Left renal pelvis (tissue), 4 donors: Measurements from ENCODE around the gene ZNF532. TPM values are rescaled to one million over a fixed set of nuclear protein-coding genes. Genes with fewer than 3 reads are reported as not detected.

Source experiments
- DNase-seq, 4 donors: peaks; one replicate each; pipeline ENCODE4 v3.0.0-alpha.2; 2013; ENCODE audit warnings: low read depth in 4 of 4, low spot score in 3 of 4
- polyA plus RNA-seq, 4 donors: library from polyadenylated mRNA; unstranded; fragments of 120-200 nt; gene quantifications; one replicate each; pipeline ENCODE4 v1.2.1, GENCODE V29; 2013; ENCODE audit not compliant: insufficient read length in 4 of 4

Gene ZNF532
- polyA plus RNA-seq, 4 donors: 89.8 to 141 (median 102) TPM

DNA sequence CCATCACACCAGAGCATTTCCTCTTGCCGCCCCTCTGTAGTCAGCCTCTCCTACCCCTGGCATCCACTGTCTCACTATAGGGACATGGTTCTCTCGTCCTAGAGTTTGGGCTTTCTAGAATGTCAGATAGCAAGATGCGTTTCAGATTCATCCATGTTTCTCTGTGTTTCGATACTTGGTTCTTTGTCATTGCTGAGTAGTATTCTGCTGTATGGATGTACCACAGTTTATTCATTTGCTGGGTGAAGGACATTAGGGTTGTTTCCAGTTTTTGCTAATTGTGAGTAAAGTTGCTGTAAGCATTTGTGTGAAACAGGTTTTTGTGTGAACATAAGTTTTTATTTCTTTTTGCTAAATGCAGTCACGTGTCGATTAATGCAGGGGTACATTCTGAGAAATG, 3.8 kb downstream of the ZNF532 start:
- no peak for DNase-seq

DNA sequence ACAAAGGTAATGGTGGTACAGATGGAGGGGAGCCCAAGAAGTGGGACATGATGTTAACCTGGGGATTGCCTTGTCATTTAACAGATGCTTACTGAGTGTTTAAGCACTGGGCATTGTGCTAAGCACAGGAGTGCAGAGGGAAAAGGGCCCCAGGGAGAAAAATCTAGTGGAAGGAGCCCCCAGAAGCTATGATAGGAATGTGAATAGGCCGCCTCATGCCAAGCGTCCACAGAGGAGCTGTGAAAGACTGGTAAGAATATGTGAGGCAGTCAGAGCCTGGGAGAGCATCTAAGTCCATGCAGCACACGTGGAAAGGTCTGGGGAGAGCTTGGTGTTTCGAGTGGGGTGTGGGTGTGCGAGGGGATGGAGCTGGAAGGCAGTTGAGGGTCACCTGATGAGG, 5.5 kb downstream of the ZNF532 start:
- no peak for DNase-seq

- no peak for DNase-seq
These were observed 5.9 kb downstream of the ZNF532 start for GRCh38 chr18:58870621-58871020.

DNA sequence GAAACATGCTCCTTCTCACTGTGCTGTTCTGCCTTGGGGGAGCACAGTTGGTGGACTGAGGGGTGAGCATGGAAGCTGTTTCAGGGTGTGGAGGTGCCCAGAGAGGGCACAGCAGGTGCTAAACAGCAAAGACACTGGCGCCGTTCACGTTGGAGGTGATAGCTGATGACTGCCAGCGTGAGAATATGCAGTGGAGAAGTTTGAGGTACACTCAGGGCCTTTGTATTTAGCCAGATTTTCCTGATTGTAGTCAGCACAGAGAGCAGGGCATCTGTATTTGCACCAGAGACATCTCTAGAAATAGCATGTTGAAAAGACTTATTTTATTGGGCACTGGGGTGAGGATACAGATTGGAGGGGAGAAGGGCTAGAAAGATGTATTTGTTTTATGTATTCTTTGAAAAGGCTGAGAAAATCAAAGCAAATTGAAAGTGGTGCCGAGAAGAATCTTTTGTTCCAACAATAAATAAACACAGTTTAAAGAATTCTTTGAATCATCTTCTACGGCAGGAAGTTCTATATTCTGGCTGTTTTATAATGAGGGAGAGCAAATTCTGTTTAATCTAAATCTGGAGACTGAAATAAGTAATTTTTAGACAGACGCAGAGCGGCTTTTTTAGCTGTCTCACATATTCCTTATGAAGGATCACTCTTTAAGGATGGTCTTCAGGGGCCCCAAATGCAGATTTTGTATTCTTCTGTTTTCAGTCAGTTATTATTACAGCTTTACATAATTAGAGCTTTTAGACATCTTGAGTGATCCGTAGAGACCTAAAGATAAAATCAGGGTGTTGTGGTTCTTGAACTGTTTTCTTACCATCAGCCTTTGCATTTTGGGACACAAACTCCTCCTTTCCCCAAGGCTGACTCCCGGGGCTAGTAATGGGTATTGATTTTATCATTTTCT, 7.1 kb downstream of the ZNF532 start:
- no peak for DNase-seq

- no peak for DNase-seq
These were observed 14.0 kb downstream of the ZNF532 start for GRCh38 chr18:58878640-58879039.

- DNase-seq: no peak
These were observed 16.8 kb downstream of the ZNF532 start for GRCh38 chr18:58881477-58881876.

DNA sequence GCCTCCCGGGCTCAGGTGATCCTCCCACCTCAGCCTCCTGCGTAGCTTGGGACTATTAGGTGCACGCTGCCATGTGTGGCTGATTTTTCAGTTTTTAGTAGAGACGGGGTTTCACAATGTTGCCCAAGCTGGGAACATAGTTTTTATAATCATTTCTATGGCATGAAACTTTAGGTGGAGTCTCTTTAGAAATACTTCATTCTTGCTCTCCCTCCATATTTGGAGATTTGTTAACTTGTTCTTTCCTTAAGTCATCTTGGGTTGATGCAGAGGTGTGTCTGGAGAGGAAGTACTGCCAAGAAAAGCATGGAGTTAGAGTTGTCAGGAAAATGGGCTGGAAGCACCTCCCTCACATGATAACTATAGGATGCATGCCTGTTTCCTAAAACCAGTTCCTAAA, 17.4 kb downstream of the ZNF532 start:
- no peak for DNase-seq

DNA sequence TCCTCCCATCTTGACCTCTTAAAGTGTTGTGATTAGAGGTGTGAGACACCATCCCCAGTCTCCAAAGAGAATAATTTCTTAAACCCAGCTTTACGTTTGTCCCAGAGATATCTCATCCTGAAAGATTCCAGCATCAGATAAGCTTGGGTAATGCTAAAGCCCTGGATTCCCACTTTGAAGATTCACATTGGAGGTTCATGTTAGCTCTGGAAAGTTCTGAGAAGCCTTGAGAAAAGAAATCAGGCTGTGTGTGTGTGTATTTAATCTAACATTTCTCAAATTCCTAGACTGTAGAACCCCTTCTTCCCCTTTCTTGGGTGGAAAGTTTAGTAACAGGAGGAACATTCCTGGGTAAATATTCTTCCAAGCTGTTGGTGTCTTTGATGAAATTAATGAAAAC, 18.0 kb downstream of the ZNF532 start:
- DNase-seq: no peak

- no peak for DNase-seq
These were observed 20.0 kb downstream of the ZNF532 start for GRCh38 chr18:58884680-58885079.

- no peak for DNase-seq
These were observed 21.8 kb downstream of the ZNF532 start for GRCh38 chr18:58886431-58886830.

DNA sequence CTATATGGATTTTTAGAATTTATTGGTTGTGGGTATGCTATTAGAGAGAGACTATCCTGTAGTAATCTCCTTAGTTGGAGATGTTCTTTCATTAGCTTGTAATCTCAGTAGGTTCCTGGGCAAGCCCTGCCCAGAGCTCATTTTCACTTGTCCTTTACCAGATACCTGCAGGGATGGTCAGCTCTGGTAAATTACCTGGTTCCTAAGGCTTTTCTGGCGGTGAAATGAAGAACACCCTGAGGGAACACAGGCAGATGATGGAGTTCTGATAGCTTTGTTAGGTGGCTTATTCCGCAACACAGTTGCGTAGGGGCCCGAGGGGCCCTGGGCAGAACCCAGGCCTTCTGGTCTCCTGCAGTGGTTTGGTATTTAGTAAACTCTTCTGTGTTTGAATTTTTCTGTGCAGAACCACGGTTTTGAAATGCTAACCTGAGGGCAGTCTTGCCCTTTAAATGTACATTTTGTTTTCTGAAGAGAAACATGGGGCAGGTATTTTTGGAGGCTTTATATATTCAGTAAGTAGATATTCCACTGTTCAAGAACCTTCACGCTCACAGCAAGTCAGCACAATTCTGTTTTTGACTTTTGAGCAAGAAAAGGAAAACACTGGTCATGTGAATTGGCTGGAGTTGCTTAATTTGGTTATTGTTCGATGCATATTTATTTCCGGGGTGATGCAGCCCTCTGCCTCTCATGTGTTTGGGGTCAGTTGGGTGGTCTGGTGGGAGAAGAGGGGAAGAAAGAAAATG, 22.4 kb downstream of the ZNF532 start:
- DNase-seq: no peak

DNA sequence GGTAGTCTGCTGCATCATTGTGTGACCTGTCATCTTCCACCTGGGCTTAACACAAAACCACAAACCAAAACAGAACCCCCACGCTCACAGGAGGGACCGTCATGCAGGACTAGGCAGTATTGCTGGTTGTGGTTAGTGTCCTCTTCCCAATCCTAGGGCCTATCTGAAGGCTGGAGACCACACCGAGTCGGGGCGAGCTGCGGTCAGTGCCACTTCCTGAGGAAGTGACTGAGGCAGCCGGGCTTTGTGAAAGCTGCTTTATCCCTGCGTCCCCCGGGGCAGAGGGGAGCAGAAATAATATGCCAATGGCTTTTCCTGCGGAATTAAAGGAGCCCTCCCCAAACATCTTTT, 22.9 kb downstream of the ZNF532 start:
- no peak for DNase-seq

- no peak for DNase-seq
These were observed 27.1 kb downstream of the ZNF532 start for GRCh38 chr18:58891776-58892175.

DNA sequence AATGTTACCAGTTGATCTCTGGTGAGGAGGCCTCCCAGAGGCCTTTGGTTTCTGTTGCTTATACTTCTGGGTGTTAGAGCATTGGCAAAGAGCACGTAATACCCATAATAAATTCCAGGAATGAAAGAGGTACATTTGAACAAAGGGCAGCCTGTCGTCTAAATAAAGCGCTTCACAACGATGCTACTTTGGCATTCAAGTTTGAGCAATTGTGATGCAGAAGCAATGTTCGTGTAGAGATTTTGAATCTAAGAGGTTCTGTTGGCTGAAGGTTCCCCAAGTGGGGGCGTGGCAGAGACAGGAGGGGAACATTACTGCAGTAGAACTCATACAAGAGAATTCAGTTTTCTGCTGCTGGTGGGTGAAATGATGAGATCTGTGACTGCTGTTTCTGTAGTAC, 27.8 kb downstream of the ZNF532 start:
- DNase-seq: no peak

GRCh38 chr18:58893388-58894099, 28.9 kb downstream of the ZNF532 start:
- no peak for DNase-seq

- no peak for DNase-seq
These were observed 30.3 kb downstream of the ZNF532 start for GRCh38 chr18:58894930-58895329.

- DNase-seq: no peak
These were observed 30.7 kb downstream of the ZNF532 start for GRCh38 chr18:58895385-58895784.

DNA sequence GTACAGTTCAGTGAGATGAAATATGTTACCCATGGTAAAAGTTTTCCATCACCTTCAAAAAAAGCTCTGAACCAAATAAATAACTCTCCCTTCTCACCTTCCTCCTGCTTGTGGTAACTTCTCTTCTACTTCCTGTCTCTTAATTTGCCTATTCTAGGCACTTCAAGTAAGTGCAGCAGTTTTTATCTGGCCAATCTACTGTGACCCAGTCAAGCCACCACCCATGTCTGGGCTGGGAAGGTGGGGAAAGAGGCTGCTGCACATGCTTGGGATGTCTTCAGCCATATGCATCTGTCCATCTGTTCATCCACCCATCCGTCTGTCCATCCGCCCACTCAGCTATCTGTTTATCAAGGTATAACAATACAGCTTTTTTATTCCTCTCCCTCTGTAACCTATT, 31.6 kb downstream of the ZNF532 start:
- DNase-seq: no peak

DNA sequence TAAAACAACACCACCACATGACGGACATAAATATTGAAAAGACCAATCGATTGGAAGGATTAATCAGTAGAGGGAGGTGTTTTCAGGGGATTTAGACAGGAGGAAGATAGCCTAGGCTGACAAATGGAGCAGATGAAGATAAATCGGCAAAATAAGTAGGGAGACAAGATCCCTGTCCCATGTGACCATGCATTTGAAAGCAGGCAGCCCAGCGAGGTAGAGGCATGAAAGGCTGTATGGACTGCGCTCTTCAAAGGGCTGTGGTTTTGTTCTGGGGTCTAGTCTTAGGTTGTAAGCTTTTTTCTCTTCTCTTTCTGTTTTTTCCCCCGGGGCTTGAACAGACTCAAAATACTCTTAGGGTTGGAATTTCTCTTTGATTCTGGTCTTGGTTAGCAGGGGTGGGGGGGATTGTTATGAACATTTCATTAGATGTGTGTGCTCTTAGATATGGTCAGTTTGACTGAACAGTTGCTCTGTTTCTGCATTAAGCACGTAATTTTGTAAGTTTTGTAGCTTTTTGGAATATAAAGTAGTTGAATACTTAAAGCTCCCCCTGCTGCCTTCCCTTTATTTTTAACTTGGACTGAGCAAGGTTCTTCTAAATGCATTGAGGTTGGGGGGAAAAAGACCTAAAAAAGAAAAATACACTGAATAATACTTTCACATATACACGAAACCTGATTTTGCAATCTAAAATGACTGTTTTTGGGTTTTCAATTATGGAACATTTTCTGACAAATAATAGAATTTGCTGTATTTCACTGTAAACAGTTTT, 32.2 kb downstream of the ZNF532 start:
- no peak for DNase-seq

DNA sequence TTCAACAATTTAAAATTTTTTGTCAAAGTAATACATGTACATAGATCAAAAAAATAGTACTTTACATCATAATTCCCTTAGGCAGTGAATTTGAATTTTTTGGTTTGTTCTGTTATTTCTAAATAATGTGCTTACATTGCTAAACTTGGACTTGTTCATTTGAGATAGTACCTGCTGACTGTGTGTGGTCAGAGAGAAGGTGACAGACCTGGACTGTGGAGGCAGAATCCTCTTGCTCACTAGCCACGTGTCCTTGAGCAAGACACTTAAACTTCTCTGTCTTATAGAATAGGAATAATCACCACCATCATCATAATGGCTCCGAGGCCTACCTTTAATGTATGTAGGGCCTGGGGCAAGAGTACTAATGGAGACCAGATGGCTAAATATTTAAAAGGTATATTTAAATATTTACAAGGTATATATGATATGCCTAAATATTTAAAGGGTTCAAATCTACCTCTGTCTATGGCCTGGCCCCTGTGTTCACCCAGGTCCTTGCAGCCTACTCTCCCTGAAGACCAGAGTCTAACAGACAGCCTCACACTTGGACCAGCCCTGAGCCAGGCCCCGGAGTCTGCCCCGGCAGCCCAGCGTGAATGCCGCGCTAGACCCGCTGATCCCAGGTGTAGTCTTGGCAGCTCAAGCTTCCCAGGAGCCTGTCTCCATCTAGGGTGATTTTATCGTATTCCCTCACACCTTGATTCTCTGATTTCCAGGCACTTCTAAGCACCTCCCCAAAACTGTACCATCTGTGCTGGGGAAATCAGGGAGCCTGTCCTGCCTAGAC, 33.5 kb downstream of the ZNF532 start:
- DNase-seq: no peak
